Stimulated activated memory B cell treated with anti-CD40 and anti-IgM and Interleukin-4, amounts not matched to agents 10 μg/mL and 1 μg/mL and 100 μg/mL, for 72 hours (primary cell): ENCODE measurements around the gene PLOD3.

Source experiments
- ATAC-seq: fragments of 150-1000 bp; cut with Tn5 transposase; 2 replicates; pipeline ENCODE4 v1.10.0; 2021
- H3K27ac Mint-ChIP-seq: one replicate; pipeline ENCODE4 v1.8.0; 2022; ENCODE audit warnings: mild to moderate bottlenecking, mixed read lengths
- H3K27me3 Mint-ChIP-seq: one replicate; pipeline ENCODE4 v1.8.0; 2022; ENCODE audit warnings: mixed read lengths
- H3K36me3 Mint-ChIP-seq: one replicate; pipeline ENCODE4 v1.8.0; 2022; ENCODE audit warnings: mixed read lengths
- H3K4me1 Mint-ChIP-seq: one replicate; pipeline ENCODE4 v1.8.0; 2022; ENCODE audit warnings: mixed read lengths
- H3K4me3 Mint-ChIP-seq: one replicate; pipeline ENCODE4 v1.8.0; 2022; ENCODE audit warnings: mild to moderate bottlenecking, moderate library complexity, mixed read lengths
- H3K9me3 Mint-ChIP-seq: one replicate; pipeline ENCODE4 v1.8.0; 2022; ENCODE audit warnings: mixed read lengths

PLOD3 gene

DNA sequence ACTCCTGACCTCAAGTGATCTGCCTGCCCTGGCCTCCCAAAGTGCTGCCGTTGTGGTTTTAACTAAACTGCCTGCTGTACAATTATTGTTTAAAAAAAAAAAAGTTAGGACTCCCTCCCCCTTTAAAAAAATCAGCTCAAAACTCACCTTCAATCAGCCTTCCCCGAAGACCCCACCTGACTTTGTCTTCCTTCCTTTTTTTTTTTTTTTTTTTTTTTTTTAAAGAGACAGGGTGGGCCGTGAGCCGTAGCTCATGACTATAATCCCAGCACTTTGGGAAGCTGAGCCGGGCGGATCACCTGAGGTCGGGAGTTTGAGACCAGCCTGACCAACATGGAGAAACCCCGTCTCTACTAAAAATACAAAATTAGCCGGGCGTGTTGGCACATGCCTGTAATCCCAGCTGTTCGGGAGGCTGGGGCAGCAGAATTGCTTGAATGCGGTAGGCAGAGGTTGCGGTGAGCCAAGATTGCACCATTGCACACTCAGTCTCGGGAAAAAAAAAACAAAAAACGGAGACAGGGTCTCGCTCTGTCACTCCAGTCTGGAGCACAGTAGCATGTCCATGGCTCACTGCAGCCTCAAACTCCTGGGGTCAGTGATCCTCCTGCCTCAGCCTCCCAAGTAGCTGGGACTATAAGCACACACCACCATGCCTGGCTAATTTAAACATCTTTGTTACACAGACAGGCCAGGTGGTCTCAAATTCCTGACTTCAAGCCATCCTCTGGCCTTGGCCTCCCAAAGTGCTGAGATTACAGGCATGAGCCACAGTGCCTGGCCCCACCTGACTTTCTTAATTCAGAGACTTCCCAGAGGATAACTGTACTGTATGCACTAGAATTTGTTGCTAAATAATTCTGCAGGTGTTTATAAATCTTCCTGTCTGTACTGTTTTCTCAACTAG is 24.3 kb upstream of the PLOD3 start:
- Mint-ChIP-seq H3K4me1 (peaks cover 27% of the 10 kb centered on the region), H3K4me3 (no peak overlapping the region), H3K27me3 (no peaks in the 10 kb centered on the region), H3K9me3 (no peaks in the 10 kb centered on the region), H3K27ac (no peak overlapping the region), H3K36me3 (peaks cover 37% of the 10 kb centered on the region)
- no peak for ATAC-seq

GRCh38 chr7:101241015-101241363 is 23.6 kb upstream of the PLOD3 start:
- H3K4me3 Mint-ChIP-seq = no peak overlapping the region
- peaks cover 26% of the 10 kb centered on the region for H3K4me1 Mint-ChIP-seq
- H3K27ac Mint-ChIP-seq = no peak overlapping the region
- no peaks in the 10 kb centered on the region for H3K27me3 Mint-ChIP-seq
- no peak for ATAC-seq
- H3K9me3 Mint-ChIP-seq = no peaks in the 10 kb centered on the region
- H3K36me3 Mint-ChIP-seq = peaks cover 37% of the 10 kb centered on the region

GRCh38 chr7:101240226-101241014 is 23.0 kb upstream of the PLOD3 start:
- no peaks in the 10 kb centered on the region for H3K27me3 Mint-ChIP-seq

DNA sequence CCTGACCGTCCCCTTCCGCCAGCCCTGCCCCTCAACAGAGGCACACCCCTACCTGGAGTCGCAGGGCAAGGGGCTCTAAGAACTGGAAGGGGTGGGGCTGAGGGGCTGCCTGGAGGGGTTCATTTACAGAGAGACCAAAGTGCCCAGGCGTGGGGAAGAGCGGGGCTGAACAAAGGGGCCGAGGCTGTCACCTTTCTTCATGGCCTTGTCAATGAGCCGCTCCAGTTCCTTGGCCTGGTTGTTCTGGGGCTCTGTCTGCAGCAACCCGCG is 22.5 kb upstream of the PLOD3 start:
- H3K9me3 Mint-ChIP-seq = no peaks in the 10 kb centered on the region
- no peak for ATAC-seq
- H3K27me3 Mint-ChIP-seq = no peaks in the 10 kb centered on the region
- no peak overlapping the region for H3K4me3 Mint-ChIP-seq
- no peak overlapping the region for H3K27ac Mint-ChIP-seq
- H3K36me3 Mint-ChIP-seq = peaks cover 27% of the 10 kb centered on the region
- peaks cover 15% of the 10 kb centered on the region for H3K4me1 Mint-ChIP-seq

More at GRCh38 chr7:101240226-101241014, 23.0 kb upstream of the PLOD3 start:
- peaks cover 21% of the 10 kb centered on the region for H3K4me1 Mint-ChIP-seq
- H3K9me3 Mint-ChIP-seq = no peaks in the 10 kb centered on the region
- H3K27ac Mint-ChIP-seq = no peak overlapping the region
- no peak for ATAC-seq
- H3K36me3 Mint-ChIP-seq = peaks cover 33% of the 10 kb centered on the region
- no peak overlapping the region for H3K4me3 Mint-ChIP-seq

DNA sequence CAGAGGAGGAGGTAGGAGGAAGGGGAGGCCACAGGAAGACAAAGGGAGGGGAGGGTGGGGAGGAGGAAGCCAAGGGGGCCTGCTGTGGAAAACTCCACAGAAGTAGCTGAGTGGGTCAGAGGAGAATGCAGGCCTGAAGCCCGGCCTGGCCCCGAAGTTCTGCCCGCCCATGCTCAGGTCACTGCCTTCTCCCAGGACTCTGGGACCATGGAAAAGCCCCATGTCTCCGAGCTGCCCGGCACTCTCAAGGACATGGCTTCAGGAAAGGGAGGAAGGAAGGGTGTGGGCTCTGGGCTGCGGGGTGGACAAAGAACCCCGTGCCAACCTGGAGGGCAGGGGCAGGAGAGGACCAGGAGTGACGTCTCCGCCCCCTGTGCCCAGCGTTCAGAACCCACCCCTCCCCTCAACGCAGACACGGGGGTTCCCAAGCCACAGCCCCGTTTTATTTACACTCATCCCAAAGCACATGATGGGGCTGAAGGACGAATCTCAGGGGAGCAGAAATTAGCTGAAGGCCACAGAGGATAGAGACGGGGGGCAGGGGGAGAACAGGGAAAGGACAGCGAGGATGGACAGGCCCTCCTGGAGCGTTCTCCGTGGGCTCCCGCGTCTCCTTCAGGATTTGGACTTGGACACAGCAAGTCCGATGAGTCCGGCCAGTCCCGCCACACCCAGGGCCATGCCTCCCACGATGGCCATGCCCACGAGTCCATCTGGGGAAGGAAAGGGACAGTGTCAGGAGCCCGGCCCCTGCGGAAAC is 22.0 kb upstream of the PLOD3 start:
- Mint-ChIP-seq H3K27ac (no peak overlapping the region), H3K9me3 (no peaks in the 10 kb centered on the region)
- ATAC-seq = no peak

DNA sequence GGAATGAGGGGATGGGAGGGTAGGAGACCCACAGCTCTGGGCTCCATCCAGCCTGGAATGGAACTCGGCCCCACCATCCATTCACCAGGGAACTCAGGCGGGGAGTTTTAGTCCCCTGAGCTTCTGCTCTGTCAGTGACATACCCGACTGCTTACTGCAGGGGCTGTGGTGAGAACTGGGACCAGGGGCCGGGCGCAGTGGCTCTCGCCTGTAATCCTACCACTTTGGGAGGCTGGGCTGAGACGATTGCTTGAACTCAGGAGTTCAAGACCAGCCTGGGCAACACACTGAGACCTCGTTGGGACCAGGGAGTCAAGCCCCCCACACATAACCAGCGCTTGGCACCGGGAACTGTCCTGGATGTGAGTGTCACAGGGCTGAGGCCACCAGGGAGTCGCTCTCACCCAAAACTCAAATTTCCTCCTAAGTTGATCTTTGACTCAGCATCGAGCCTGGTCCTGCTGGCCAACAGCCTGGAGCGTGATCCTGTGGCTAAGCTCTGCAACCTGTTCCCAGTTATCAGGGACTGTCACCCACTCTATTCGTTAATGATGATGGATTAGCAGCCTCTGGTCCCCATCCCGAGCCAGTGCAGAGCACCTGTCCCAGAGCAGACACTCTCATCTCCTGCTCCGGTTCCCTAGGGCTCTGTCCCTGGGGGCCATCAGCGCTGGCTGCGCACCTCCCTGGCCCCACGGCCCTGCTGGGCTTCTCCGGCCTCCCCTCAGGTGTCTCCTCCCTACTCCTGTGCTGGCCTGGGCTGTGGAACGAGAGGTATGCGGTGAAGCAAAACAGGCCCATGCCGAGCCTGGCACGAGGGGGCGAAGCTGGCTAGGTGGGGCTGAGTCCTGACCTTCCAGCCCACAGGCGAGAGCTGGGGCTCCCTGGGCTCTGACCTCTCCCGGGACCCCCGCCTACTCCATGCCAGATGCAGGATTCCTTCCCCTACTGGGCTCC is 21.1 kb upstream of the PLOD3 start:
- H3K4me1 Mint-ChIP-seq = peaks cover 5% of the 10 kb centered on the region
- H3K27ac Mint-ChIP-seq = no peak overlapping the region
- no peak for ATAC-seq
- H3K27me3 Mint-ChIP-seq = no peaks in the 10 kb centered on the region
- peaks cover 26% of the 10 kb centered on the region for H3K36me3 Mint-ChIP-seq
- H3K9me3 Mint-ChIP-seq = no peaks in the 10 kb centered on the region
- no peak overlapping the region for H3K4me3 Mint-ChIP-seq

More for the DNA sequence above, 22.0 kb upstream of the PLOD3 start:
- Mint-ChIP-seq H3K27me3 (no peaks in the 10 kb centered on the region), H3K36me3 (peaks cover 26% of the 10 kb centered on the region), H3K4me1 (peaks cover 14% of the 10 kb centered on the region), H3K4me3 (no peak overlapping the region)

DNA sequence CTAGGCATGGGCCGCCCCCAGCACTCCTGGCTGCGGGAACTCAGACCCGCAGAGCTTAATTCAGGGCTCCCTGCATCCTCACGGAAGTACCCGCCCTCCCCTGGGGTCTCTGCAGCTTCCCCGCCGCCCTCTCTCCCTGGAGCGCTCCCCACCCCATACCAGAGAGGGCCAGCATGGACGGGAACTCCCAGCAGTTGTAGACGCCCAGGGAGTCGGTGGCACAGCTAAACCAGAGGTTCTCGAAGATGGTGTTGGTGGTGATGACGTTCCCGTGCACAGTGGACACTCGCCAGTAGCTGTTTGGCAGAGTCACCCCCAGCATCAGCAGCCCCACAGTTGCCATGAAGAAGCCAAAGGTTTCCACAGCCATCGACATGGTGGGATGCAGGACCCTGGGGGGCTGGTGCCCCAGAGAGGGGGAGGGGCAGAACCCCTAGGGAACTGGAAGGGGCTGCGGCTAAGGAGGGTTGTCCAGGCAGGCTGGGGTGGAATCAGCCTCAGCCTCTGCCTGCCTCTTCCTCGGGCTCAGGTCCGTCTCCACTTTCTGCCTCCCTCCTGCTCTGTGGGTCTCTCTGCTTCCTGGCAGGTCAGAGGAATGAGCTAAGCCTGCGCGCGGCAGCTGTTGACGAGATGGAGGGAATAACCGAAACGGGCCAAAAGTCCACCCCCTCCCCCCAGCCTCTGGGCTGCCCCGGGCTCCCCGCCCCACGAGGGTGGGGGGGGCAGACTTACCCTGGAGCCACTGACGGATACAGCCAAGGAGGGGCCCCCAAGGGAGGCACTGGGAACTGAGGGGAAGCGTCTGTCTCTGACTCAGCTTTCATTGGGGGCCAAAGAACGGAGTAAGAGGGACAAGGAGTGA is 20.1 kb upstream of the PLOD3 start, which contains the start of gene CLDN15:
Gene CLDN15 (minus strand): TSS at position 597 of the 862 bp plus-strand sequence. CDS start 221 bp downstream, at position 376.
- H3K9me3 Mint-ChIP-seq = no peaks in the 10 kb centered on the region
- H3K36me3 Mint-ChIP-seq = peaks cover 26% of the 10 kb centered on the region
- no peak within 1 kb of the TSS for H3K4me3 Mint-ChIP-seq
- ATAC-seq = no peak
- H3K4me1 Mint-ChIP-seq = peaks cover 4% of the 10 kb centered on the region
- no peak within 1 kb of the TSS for H3K27ac Mint-ChIP-seq
- no peaks in the 10 kb centered on the region for H3K27me3 Mint-ChIP-seq

GRCh38 chr7:101236292-101236835 is 19.0 kb upstream of the PLOD3 start:
- H3K9me3 Mint-ChIP-seq = no peaks in the 10 kb centered on the region
- H3K27me3 Mint-ChIP-seq = no peaks in the 10 kb centered on the region
- peaks cover 26% of the 10 kb centered on the region for H3K36me3 Mint-ChIP-seq
- H3K4me3 Mint-ChIP-seq = no peak overlapping the region
- H3K4me1 Mint-ChIP-seq = peaks cover 4% of the 10 kb centered on the region
- no peak overlapping the region for H3K27ac Mint-ChIP-seq
- ATAC-seq = no peak

- Mint-ChIP-seq H3K36me3 (peaks cover 23% of the 10 kb centered on the region), H3K4me1 (peaks cover under 1% of the 10 kb centered on the region), H3K4me3 (no peak overlapping the region), H3K9me3 (no peaks in the 10 kb centered on the region), H3K27ac (no peak overlapping the region), H3K27me3 (no peaks in the 10 kb centered on the region)
- no peak for ATAC-seq
Observed at GRCh38 chr7:101235522-101235921, 18.1 kb upstream of the PLOD3 start.

GRCh38 chr7:101235050-101235449 is 17.7 kb upstream of the PLOD3 start:
- ATAC-seq = no peak
- peaks cover 23% of the 10 kb centered on the region for H3K36me3 Mint-ChIP-seq
- no peak overlapping the region for H3K4me3 Mint-ChIP-seq
- no peaks in the 10 kb centered on the region for H3K27me3 Mint-ChIP-seq
- H3K9me3 Mint-ChIP-seq = no peaks in the 10 kb centered on the region
- H3K4me1 Mint-ChIP-seq = no peaks in the 10 kb centered on the region
- H3K27ac Mint-ChIP-seq = no peak overlapping the region

- H3K27me3 Mint-ChIP-seq = no peaks in the 10 kb centered on the region
- H3K9me3 Mint-ChIP-seq = no peaks in the 10 kb centered on the region
- H3K4me1 Mint-ChIP-seq = no peaks in the 10 kb centered on the region
- no peak for ATAC-seq
- no peak overlapping the region for H3K4me3 Mint-ChIP-seq
- H3K36me3 Mint-ChIP-seq = peaks cover 23% of the 10 kb centered on the region
- H3K27ac Mint-ChIP-seq = no peak overlapping the region
Observed at GRCh38 chr7:101234636-101235035, 17.3 kb upstream of the PLOD3 start.

DNA sequence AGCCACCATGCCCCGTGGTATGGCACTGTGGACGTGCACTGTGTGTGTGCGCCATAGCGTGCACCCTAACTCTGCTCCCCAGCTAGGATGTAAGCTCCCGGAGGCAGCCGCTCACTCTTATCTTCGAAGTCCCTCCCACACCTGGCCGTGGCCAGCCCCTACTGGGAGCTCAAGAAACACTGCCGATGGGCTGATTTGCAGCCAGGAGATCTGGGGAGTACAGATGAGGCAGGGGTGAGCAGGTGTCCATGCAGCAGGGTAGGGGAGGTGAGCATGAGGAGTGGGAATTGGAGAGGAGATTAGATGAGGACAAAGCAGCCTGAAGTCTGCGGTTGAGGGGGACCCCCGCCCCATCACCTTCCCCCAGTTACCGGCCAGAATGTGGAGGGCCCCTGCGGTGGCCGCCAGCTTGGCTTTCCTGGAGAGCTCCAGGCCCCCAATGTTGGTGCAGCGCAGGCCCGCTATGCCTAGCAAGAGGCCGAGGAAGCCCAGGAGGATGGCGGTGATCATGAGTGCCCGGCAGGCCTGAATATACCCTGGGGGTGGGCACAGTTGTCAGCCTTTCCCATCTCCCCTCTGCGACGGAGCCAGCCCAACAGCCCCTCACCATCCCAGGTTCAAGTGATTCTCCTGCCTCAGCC is 16.6 kb upstream of the PLOD3 start:
- Mint-ChIP-seq H3K4me3 (no peak overlapping the region), H3K4me1 (no peaks in the 10 kb centered on the region), H3K27me3 (no peaks in the 10 kb centered on the region), H3K9me3 (no peaks in the 10 kb centered on the region), H3K27ac (no peak overlapping the region), H3K36me3 (peaks cover 25% of the 10 kb centered on the region)
- ATAC-seq = no peak

DNA sequence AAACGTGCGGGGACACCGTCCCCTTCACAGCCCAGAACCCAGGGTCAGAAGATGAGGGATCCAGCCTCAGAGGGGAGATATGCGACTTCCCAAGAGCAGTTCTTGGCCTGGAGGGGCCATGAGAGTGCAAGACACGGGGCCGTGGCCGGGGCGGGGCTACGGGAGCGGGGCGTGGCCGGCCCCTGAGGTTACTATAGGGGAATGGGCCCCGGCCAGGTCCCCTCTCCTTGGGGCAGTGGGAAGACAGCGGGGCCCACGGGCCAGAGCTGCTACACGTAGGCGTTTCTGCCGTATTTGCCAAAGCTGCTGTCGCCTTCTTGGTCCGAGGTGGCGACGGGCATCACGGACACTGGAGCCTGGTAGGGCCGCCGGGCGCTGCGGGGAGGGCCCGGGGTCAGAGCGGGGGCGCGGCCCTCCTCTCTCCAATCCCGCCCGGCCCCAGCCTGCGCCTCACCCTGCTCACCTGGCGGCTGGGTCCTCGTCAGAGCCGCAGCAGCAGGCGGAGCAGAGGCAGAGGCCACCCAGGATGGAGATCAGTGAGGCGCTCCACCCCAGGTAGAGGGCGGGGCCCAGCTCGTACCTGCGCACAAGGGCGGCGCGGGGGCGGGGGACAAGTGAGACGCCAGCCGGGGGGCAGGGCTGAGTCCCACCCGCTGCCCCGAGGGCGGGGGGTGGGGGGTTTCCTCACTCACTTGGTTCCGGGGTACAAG is 14.9 kb upstream of the PLOD3 start:
- Mint-ChIP-seq H3K27ac (no peak overlapping the region), H3K4me3 (no peak overlapping the region), H3K27me3 (no peaks in the 10 kb centered on the region), H3K4me1 (no peaks in the 10 kb centered on the region), H3K36me3 (peaks cover 16% of the 10 kb centered on the region), H3K9me3 (no peaks in the 10 kb centered on the region)
- peak; percentile 45 for ATAC-seq
